Trophoblast cell (in vitro differentiated cells and primary cell): ENCODE results near the gene MYBPHL.
A peak's percentile ranks its signal among the peaks of the same experiment; 100 is the strongest.

Experiments used
- DNase-seq, 2 donors: peaks; one replicate each; pipeline ENCODE4 v3.0.0-alpha.2; 2016
- H2AFZ ChIP-seq: 2 replicates; pipeline ENCODE4 v1.6.1; 2013; ENCODE audit warnings: low read length, moderate library complexity, mild to moderate bottlenecking; ENCODE audit not compliant: insufficient read depth, poor library complexity
- H2AK5ac ChIP-seq: 2 replicates; pipeline ENCODE4 v1.6.1; 2013; ENCODE audit warnings: mild to moderate bottlenecking, low read length
- H2BK120ac ChIP-seq: 2 replicates; pipeline ENCODE4 v1.6.1; 2013; ENCODE audit warnings: low read length, mild to moderate bottlenecking, moderate library complexity; ENCODE audit not compliant: insufficient read depth, poor library complexity
- H2BK12ac ChIP-seq: 2 replicates; pipeline ENCODE4 v1.6.1; 2013; ENCODE audit warnings: mild to moderate bottlenecking, low read length, moderate library complexity
- H2BK5ac ChIP-seq: 2 replicates; pipeline ENCODE4 v1.6.1; 2013; ENCODE audit warnings: low read length, low read depth, moderate library complexity, mild to moderate bottlenecking; ENCODE audit not compliant: poor library complexity
- H3K14ac ChIP-seq: 2 replicates; pipeline ENCODE4 v1.6.1; 2013; ENCODE audit warnings: mild to moderate bottlenecking, low read length
- H3K18ac ChIP-seq: 2 replicates; pipeline ENCODE4 v1.6.1; 2013; ENCODE audit warnings: mild to moderate bottlenecking, low read length
- H3K23ac ChIP-seq: 2 replicates; pipeline ENCODE4 v1.6.1; 2013; ENCODE audit warnings: low read length
- H3K27ac ChIP-seq: 2 replicates; pipeline ENCODE4 v1.5.1; 2013; ENCODE audit warnings: low read depth, mild to moderate bottlenecking, inconsistent platforms, low read length, moderate library complexity
- H3K27me3 ChIP-seq: 2 replicates; pipeline ENCODE4 v1.6.1; 2013; ENCODE audit warnings: inconsistent platforms, mild to moderate bottlenecking, low read length, moderate library complexity; ENCODE audit not compliant: insufficient read depth
- H3K36me3 ChIP-seq, 2 experiments: 1 replicate in 1 of 2; 2 replicates in 1 of 2; pipeline ENCODE4 v1.6.1; 2013; ENCODE audit warnings: low read length in 2 of 2, mild to moderate bottlenecking in 2 of 2, moderate library complexity in 1 of 2; ENCODE audit not compliant: insufficient read depth in 2 of 2, control insufficient read depth in 1 of 2
- H3K4ac ChIP-seq: 2 replicates; pipeline ENCODE4 v1.6.1; 2013; ENCODE audit warnings: low read depth, mild to moderate bottlenecking, low read length, moderate library complexity
- H3K4me1 ChIP-seq, 2 experiments: 1 replicate in 1 of 2; 2 replicates in 1 of 2; pipeline ENCODE4 v1.6.1; 2013; ENCODE audit warnings: low read length in 2 of 2, mild to moderate bottlenecking in 2 of 2, moderate library complexity in 1 of 2; ENCODE audit not compliant: insufficient read depth in 2 of 2, control insufficient read depth in 1 of 2
- H3K4me2 ChIP-seq: 2 replicates; pipeline ENCODE4 v1.6.1; 2013; ENCODE audit warnings: inconsistent platforms, mild to moderate bottlenecking, low read length, moderate library complexity
- H3K4me3 ChIP-seq: 2 replicates; pipeline ENCODE4 v1.5.1; 2013; ENCODE audit warnings: mild to moderate bottlenecking, low read depth, low read length, inconsistent platforms
- H3K79me1 ChIP-seq: one replicate; pipeline ENCODE4 v1.6.1; 2013; ENCODE audit warnings: low read length
- H3K79me2 ChIP-seq: 2 replicates; pipeline ENCODE4 v1.6.1; 2013; ENCODE audit warnings: low read length, mild to moderate bottlenecking; ENCODE audit not compliant: control insufficient read depth, insufficient read depth, poor library complexity
- H3K9ac ChIP-seq: 2 replicates; pipeline ENCODE4 v1.6.1; 2013; ENCODE audit warnings: mild to moderate bottlenecking, low read length
- H3K9me3 ChIP-seq: 2 replicates; pipeline ENCODE4 v1.6.1; 2013; ENCODE audit warnings: low read depth, mild to moderate bottlenecking, control low read depth, inconsistent platforms, low read length; ENCODE audit not compliant: insufficient read depth
- H4K12ac ChIP-seq: 2 replicates; pipeline ENCODE4 v1.6.1; 2013; ENCODE audit warnings: low read depth, mild to moderate bottlenecking, low read length, moderate library complexity
- H4K8ac ChIP-seq: 2 replicates; pipeline ENCODE4 v1.6.1; 2013; ENCODE audit warnings: low read depth, mild to moderate bottlenecking, low read length, moderate library complexity
- H4K91ac ChIP-seq: one replicate; pipeline ENCODE4 v1.6.1; 2013; ENCODE audit warnings: low read depth, mild to moderate bottlenecking, low read length, moderate library complexity
- WGBS: extraction: QIAGEN DNeasy Blood & Tissue Kit; methylation state at CpG from one replicate; pipeline ENCODE4 v1.1.7; 2013; ENCODE audit warnings: missing lambda C conversion rate; ENCODE audit not compliant: insufficient read length, insufficient coverage; ENCODE audit errors: extremely low coverage; 5-methylcytosine and 5-hydroxymethylcytosine counted together

MYBPHL gene

GRCh38 chr1:109281680-109282496 lies 24.9 kb downstream of the MYBPHL start:
- H4K12ac ChIP-seq, result peak overlapping the region; percentile 34
- H3K79me2 ChIP-seq, result peaks cover 19% of the 10 kb centered on the region
- peaks cover 24% of the 10 kb centered on the region for H3K79me1 ChIP-seq
- H3K4me3 ChIP-seq, result peak overlapping the region; percentile 82
- no CpG with 5 or more reads among the region's 28 CpGs for WGBS
- peak overlapping the region; percentile 46 for H2BK12ac ChIP-seq
- peak overlapping the region; percentile 51 for H3K18ac ChIP-seq
- peak overlapping the region; percentile 74 for H3K4me2 ChIP-seq
- H4K8ac ChIP-seq, result peak overlapping the region; percentile 18
- H3K9ac ChIP-seq, result peak overlapping the region; percentile 81
- H2BK5ac ChIP-seq, result no peak overlapping the region
- no peak for DNase-seq
- H2AFZ ChIP-seq, result peak overlapping the region; percentile 32
- H3K14ac ChIP-seq, result peak overlapping the region; percentile 63
- no peak overlapping the region for H3K27ac ChIP-seq
- peak overlapping the region; percentile 93 for H3K4ac ChIP-seq
- H3K9me3 ChIP-seq, result no peaks in the 10 kb centered on the region
- peaks cover 29 to 32% of the 10 kb centered on the region in 2 experiments for H3K36me3 ChIP-seq
- peak overlapping the region; percentile 24 for H4K91ac ChIP-seq
- peak overlapping the region; percentile 41 for H2AK5ac ChIP-seq
- H3K23ac ChIP-seq, result no peak overlapping the region
- H3K27me3 ChIP-seq, result no peaks in the 10 kb centered on the region
- peaks cover 24 to 45% of the 10 kb centered on the region in 2 experiments for H3K4me1 ChIP-seq
- peak overlapping the region; percentile 20 for H2BK120ac ChIP-seq

GRCh38 chr1:109280862-109281261 lies 25.9 kb downstream of the MYBPHL start:
- H4K8ac ChIP-seq, result no peak overlapping the region
- H4K91ac ChIP-seq, result no peak overlapping the region
- no peak overlapping the region for H2BK120ac ChIP-seq
- no peaks in the 10 kb centered on the region for H3K9me3 ChIP-seq
- H3K36me3 ChIP-seq, result peaks cover 29 to 32% of the 10 kb centered on the region in 2 experiments
- H2BK5ac ChIP-seq, result no peak overlapping the region
- H3K18ac ChIP-seq, result no peak overlapping the region
- WGBS, result no CpG with 5 or more reads among the region's 12 CpGs
- no peak overlapping the region for H2AK5ac ChIP-seq
- no peak overlapping the region for H3K27ac ChIP-seq
- no peak for DNase-seq
- peaks cover 19% of the 10 kb centered on the region for H3K79me2 ChIP-seq
- H3K14ac ChIP-seq, result peak overlapping the region; percentile 54
- H2BK12ac ChIP-seq, result no peak overlapping the region
- H2AFZ ChIP-seq, result no peak overlapping the region
- peak overlapping the region; percentile 73 for H3K9ac ChIP-seq
- H3K27me3 ChIP-seq, result no peaks in the 10 kb centered on the region
- H3K4ac ChIP-seq, result peak overlapping the region; percentile 77
- H3K4me3 ChIP-seq, result no peak overlapping the region
- H3K79me1 ChIP-seq, result peaks cover 24% of the 10 kb centered on the region
- H3K4me1 ChIP-seq, result peaks cover 28 to 44% of the 10 kb centered on the region in 2 experiments
- H3K4me2 ChIP-seq, result peak overlapping the region; percentile 74
- H4K12ac ChIP-seq, result no peak overlapping the region
- H3K23ac ChIP-seq, result no peak overlapping the region

GRCh38 chr1:109279615-109280278 lies 27.1 kb downstream of the MYBPHL start:
- Histone ChIP-seq H2BK12ac (no peak overlapping the region), H3K79me1 (peaks cover 32% of the 10 kb centered on the region), H3K79me2 (peaks cover 19% of the 10 kb centered on the region), H2AFZ (no peak overlapping the region), H3K18ac (no peak overlapping the region), H2BK5ac (peak overlapping the region; percentile 6), H3K27ac (no peak overlapping the region), H3K4me3 (no peak overlapping the region), H3K9ac (no peak overlapping the region), H4K91ac (no peak overlapping the region), H2AK5ac (no peak overlapping the region), H2BK120ac (no peak overlapping the region), H3K4me2 (peak overlapping the region; percentile 19), H3K4me1 (peaks cover 32 to 49% of the 10 kb centered on the region in 2 experiments), H4K12ac (no peak overlapping the region), H3K14ac (no peak overlapping the region), H3K27me3 (no peaks in the 10 kb centered on the region), H4K8ac (peak overlapping the region; percentile 15), H3K23ac (no peak overlapping the region), H3K4ac (peak overlapping the region; percentile 14), H3K9me3 (no peaks in the 10 kb centered on the region), H3K36me3 (peaks cover 29 to 32% of the 10 kb centered on the region in 2 experiments)
- no peak for DNase-seq
- WGBS, result no CpG with 5 or more reads among the region's 5 CpGs

- H3K4me1 ChIP-seq, result peaks cover 49 to 64% of the 10 kb centered on the region in 2 experiments
- H3K9ac ChIP-seq, result peak overlapping the region; percentile 11
- H3K79me1 ChIP-seq, result peaks cover 42% of the 10 kb centered on the region
- H3K9me3 ChIP-seq, result no peaks in the 10 kb centered on the region
- H4K8ac ChIP-seq, result peak overlapping the region; percentile 44
- peaks cover 18% of the 10 kb centered on the region for H3K79me2 ChIP-seq
- H3K23ac ChIP-seq, result no peak overlapping the region
- no peak overlapping the region for H4K12ac ChIP-seq
- H3K4ac ChIP-seq, result no peak overlapping the region
- H2BK120ac ChIP-seq, result peak overlapping the region; percentile 18
- H3K36me3 ChIP-seq, result peaks cover 32 to 40% of the 10 kb centered on the region in 2 experiments
- no peaks in the 10 kb centered on the region for H3K27me3 ChIP-seq
- peak overlapping the region; percentile 44 for H4K91ac ChIP-seq
- peak overlapping the region; percentile 9 for H2BK12ac ChIP-seq
- peak overlapping the region; percentile 11 for H2BK5ac ChIP-seq
- peak overlapping the region; percentile 2 for H3K18ac ChIP-seq
- no peak overlapping the region for H2AFZ ChIP-seq
- H2AK5ac ChIP-seq, result no peak overlapping the region
- no peak overlapping the region for H3K4me2 ChIP-seq
- peak overlapping the region; percentile 99 for H3K27ac ChIP-seq
- WGBS, result no CpG with 5 or more reads among the region's 7 CpGs
- H3K4me3 ChIP-seq, result no peak overlapping the region
- H3K14ac ChIP-seq, result peak overlapping the region; percentile 5
- peak; percentile 70 to 80 for DNase-seq
Observed at GRCh38 chr1:109277434-109278204, 29.2 kb downstream of the MYBPHL start.
